Tibial nerve (tissue), 4 donors: Measurements from ENCODE around the gene DAPK2. TPM values are rescaled to one million over a fixed set of nuclear protein-coding genes. Genes with fewer than 3 reads are reported as not detected.

Source experiments
- DNase-seq, 2 donors: peaks; one replicate each; pipeline ENCODE4 v3.0.0-alpha.2; 2019; ENCODE audit warnings: low spot score in 2 of 2
- H3K27ac ChIP-seq, 4 donors: fragments of 200-600 bp; sonication (generic) in 3 of 4; one replicate each; pipeline ENCODE4 v1.5.1; 2017 to 2019; ENCODE audit warnings: mild to moderate bottlenecking in 1 of 4
- H3K27me3 ChIP-seq, 2 donors: fragments of 200-600 bp; sonication (generic) in 1 of 2; one replicate each; pipeline versions ENCODE4 v1.5.1 to v1.6.0; 2017 to 2019
- H3K36me3 ChIP-seq, 3 donors: fragments of 200-600 bp; sonication (generic); one replicate each; pipeline ENCODE4 v1.5.1; 2018 to 2019
- H3K4me1 ChIP-seq, 4 donors: fragments of 200-600 bp; sonication (generic) in 3 of 4; one replicate each; pipeline ENCODE4 v1.5.1; 2017 to 2019
- H3K4me3 ChIP-seq, 4 donors: fragments of 200-600 bp; sonication (generic) in 3 of 4; one replicate each; pipeline ENCODE4 v1.5.1; 2017 to 2019; ENCODE audit warnings: mild to moderate bottlenecking in 1 of 4, moderate library complexity in 1 of 4
- H3K9me3 ChIP-seq, 4 donors: fragments of 200-600 bp; sonication (generic) in 3 of 4; one replicate each; pipeline ENCODE4 v1.5.1; 2017 to 2019
- CTCF ChIP-seq, 5 experiments: fragments of 200-600 bp in 3 of 5; fragments of 450-650 bp in 2 of 5; sonication (generic) in 3 of 5; IDR thresholded peaks; one replicate each; pipeline ENCODE4 v1.5.1; 2016 to 2019; ENCODE audit warnings: antibody characterized with exemption in 5 of 5, mild to moderate bottlenecking in 3 of 5, moderate library complexity in 2 of 5
- EP300 ChIP-seq, 2 donors: sonication (generic); formaldehyde crosslinking; IDR thresholded peaks; one replicate each; pipeline ENCODE4 v1.6.1; 2017; ENCODE audit warnings: antibody characterized with exemption in 2 of 2, mild to moderate bottlenecking in 1 of 2
- POLR2A ChIP-seq, 2 donors: fragments of 450-650 bp; IDR thresholded peaks; one replicate each; pipeline ENCODE4 v1.6.1; 2017; ENCODE audit warnings: antibody characterized with exemption in 2 of 2, mild to moderate bottlenecking in 2 of 2, moderate library complexity in 2 of 2
- WGBS, 2 donors: methylation state at CpG; one replicate each; pipeline ENCODE4 v1.1.5; 2018; 5-methylcytosine and 5-hydroxymethylcytosine counted together
- total RNA-seq, 4 donors: library from RNA; depleted of rRNA; stranded (reverse); fragments of >200 nt; gene quantifications; one replicate each; pipeline ENCODE4 v1.1.0, GENCODE V29; 2016

The DAPK2 gene
- total RNA-seq, 4 donors from 2014 or later, result 28.9 to 75.9 (median 56.7) TPM

- TF ChIP-seq EP300 (IDR thresholded peaks at IDR 0.05), result no peak
- no peak for TF ChIP-seq CTCF (IDR thresholded peaks at IDR 0.05)
- no peak for TF ChIP-seq POLR2A (IDR thresholded peaks at IDR 0.05)
- DNase-seq, result no peak
- WGBS, 2 donors, result 91 to 93% methylated on average over 5 of the region's 5 CpGs
Observed at GRCh38 chr15:64052925-64053491, 6.7 kb upstream of the DAPK2 start.

GRCh38 chr15:64051407-64052259 is 5.3 kb upstream of the DAPK2 start:
- peaks cover 0 to 20% (median 8%) of the 10 kb centered on the region in 4 donors for H3K4me1 ChIP-seq
- no peaks in the 10 kb centered on the region for H3K9me3 ChIP-seq
- no peak overlapping the region for H3K4me3 ChIP-seq
- no peak for TF ChIP-seq POLR2A (IDR thresholded peaks at IDR 0.05)
- no peak for TF ChIP-seq CTCF (IDR thresholded peaks at IDR 0.05)
- no peak for TF ChIP-seq EP300 (IDR thresholded peaks at IDR 0.05)
- peaks cover 0 to 12% of the 10 kb centered on the region in 2 donors for H3K27me3 ChIP-seq
- no peak for DNase-seq
- H3K36me3 ChIP-seq, result no peaks in the 10 kb centered on the region
- H3K27ac ChIP-seq, result no peak overlapping the region
- 69 to 73% methylated on average over 5 to 6 of the region's 6 CpGs for WGBS, 2 donors

More at GRCh38 chr15:64052925-64053491, 6.7 kb upstream of the DAPK2 start:
- no peak overlapping the region for H3K27ac ChIP-seq
- no peaks in the 10 kb centered on the region for H3K36me3 ChIP-seq
- peaks cover 0 to 10% (median 0%) of the 10 kb centered on the region in 4 donors for H3K4me1 ChIP-seq
- no peaks in the 10 kb centered on the region for H3K27me3 ChIP-seq
- no peak overlapping the region for H3K4me3 ChIP-seq
- no peaks in the 10 kb centered on the region for H3K9me3 ChIP-seq

- WGBS, 2 donors, result 95% methylated on average over 2 of the region's 2 CpGs
- Histone ChIP-seq H3K4me3 (no peak overlapping the region), H3K27me3 (peaks cover 0 to 12% of the 10 kb centered on the region in 2 donors), H3K36me3 (no peaks in the 10 kb centered on the region), H3K4me1 (peaks cover 0 to 23% (median 9%) of the 10 kb centered on the region in 4 donors), H3K27ac (no peak overlapping the region), H3K9me3 (no peaks in the 10 kb centered on the region)
- no peak for DNase-seq
- no peak for TF ChIP-seq POLR2A (IDR thresholded peaks at IDR 0.05)
- TF ChIP-seq EP300 (IDR thresholded peaks at IDR 0.05), result no peak
- TF ChIP-seq CTCF (IDR thresholded peaks at IDR 0.05), result no peak
Observed at GRCh38 chr15:64051093-64051402, 4.8 kb upstream of the DAPK2 start.

- Histone ChIP-seq H3K4me3 (no peak overlapping the region), H3K36me3 (no peaks in the 10 kb centered on the region), H3K4me1 (peaks cover 0 to 28% (median 9%) of the 10 kb centered on the region in 4 donors), H3K27me3 (peaks cover 0 to 12% of the 10 kb centered on the region in 2 donors), H3K9me3 (no peaks in the 10 kb centered on the region), H3K27ac (no peak overlapping the region)
- no peak for TF ChIP-seq CTCF (IDR thresholded peaks at IDR 0.05)
- TF ChIP-seq POLR2A (IDR thresholded peaks at IDR 0.05), result no peak
- no peak for TF ChIP-seq EP300 (IDR thresholded peaks at IDR 0.05)
- 66 to 68% methylated on average over 7 to 8 of the region's 8 CpGs for WGBS, 2 donors
- DNase-seq, result no peak
Observed at GRCh38 chr15:64050281-64051092, 4.2 kb upstream of the DAPK2 start.
